Measurements from ENCODE around the gene NT5DC3. TPM values are rescaled to one million over a fixed set of nuclear protein-coding genes. Genes with fewer than 3 reads are reported as not detected.

Gene NT5DC3
- total and polyA plus RNA-seq, 4 donors = 1.3 to 9.0 (median 4.4) TPM

DNA sequence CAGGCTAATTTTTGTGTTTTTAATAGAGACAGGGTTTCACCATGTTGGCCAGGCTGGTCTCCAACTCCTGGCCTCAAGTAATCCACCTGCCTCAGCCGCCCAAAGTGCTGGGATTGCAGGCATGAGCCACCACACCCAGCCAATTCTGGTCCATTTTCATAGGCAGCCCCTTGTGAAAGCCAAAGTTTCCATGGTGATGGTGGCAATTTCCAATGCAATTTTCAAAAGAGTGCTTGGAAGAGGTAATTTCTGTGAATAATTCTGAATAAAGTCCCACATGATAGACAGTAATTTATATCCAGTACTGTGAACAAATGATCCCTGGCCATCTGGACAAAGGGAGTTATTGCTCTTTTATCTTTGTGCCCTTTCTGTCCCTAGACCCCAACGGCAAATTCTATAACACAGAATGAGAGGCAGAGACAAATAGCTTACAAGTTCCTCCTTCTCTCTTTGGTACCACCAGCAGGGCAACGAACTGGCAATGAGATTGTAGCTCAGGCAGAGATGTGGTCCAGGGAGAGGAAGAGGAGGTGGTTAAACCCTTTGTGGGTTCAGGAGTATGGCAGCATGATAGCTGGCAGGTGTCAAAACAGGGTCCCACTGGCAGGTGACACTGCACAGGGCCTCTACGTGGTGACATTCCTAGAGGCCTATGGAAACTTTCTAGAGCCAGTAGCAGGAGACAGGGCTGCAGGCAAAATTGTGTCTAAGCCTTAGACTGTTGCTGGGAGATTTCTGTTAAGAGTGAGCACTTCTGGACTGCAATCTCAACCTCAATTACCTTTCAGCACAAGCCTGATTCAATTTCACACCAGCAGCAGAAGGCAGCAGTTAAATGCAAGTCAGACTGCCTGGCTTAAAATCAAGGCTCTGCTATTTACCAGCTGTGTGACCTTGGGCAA, 46.5 kb downstream of the NT5DC3 start (continued):
- TF ChIP-seq, protein P1, sequence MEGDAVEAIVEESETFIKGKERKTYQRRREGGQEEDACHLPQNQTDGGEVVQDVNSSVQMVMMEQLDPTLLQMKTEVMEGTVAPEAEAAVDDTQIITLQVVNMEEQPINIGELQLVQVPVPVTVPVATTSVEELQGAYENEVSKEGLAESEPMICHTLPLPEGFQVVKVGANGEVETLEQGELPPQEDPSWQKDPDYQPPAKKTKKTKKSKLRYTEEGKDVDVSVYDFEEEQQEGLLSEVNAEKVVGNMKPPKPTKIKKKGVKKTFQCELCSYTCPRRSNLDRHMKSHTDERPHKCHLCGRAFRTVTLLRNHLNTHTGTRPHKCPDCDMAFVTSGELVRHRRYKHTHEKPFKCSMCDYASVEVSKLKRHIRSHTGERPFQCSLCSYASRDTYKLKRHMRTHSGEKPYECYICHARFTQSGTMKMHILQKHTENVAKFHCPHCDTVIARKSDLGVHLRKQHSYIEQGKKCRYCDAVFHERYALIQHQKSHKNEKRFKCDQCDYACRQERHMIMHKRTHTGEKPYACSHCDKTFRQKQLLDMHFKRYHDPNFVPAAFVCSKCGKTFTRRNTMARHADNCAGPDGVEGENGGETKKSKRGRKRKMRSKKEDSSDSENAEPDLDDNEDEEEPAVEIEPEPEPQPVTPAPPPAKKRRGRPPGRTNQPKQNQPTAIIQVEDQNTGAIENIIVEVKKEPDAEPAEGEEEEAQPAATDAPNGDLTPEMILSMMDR (IDR thresholded peaks at IDR 0.05; ENCODE audit: low read depth, low read length, missing input control) = no peak
- TF ChIP-seq JUND (IDR thresholded peaks at IDR 0.05) = no peak
- TF ChIP-seq, protein P2, sequence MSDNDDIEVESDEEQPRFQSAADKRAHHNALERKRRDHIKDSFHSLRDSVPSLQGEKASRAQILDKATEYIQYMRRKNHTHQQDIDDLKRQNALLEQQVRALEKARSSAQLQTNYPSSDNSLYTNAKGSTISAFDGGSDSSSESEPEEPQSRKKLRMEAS (IDR thresholded peaks at IDR 0.05) = no peak
- TF ChIP-seq YY1 (IDR thresholded peaks at IDR 0.05) = no peak
- no peak for TF ChIP-seq TAF1 (conservative IDR thresholded peaks at IDR 0.05)
- TF ChIP-seq FOXA2 (IDR thresholded peaks at IDR 0.05) = no peak
- TF ChIP-seq GABPA (IDR thresholded peaks at IDR 0.05 in 1 of 2, conservative IDR thresholded peaks at IDR 0.05 in 1 of 2) = no peak
- TF ChIP-seq HNF4G (IDR thresholded peaks at IDR 0.05) = no peak
- TF ChIP-seq NR2F2 (IDR thresholded peaks at IDR 0.05) = no peak
- TF ChIP-seq, protein P3, sequence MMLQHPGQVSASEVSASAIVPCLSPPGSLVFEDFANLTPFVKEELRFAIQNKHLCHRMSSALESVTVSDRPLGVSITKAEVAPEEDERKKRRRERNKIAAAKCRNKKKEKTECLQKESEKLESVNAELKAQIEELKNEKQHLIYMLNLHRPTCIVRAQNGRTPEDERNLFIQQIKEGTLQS (IDR thresholded peaks at IDR 0.05) = no peak

DNA sequence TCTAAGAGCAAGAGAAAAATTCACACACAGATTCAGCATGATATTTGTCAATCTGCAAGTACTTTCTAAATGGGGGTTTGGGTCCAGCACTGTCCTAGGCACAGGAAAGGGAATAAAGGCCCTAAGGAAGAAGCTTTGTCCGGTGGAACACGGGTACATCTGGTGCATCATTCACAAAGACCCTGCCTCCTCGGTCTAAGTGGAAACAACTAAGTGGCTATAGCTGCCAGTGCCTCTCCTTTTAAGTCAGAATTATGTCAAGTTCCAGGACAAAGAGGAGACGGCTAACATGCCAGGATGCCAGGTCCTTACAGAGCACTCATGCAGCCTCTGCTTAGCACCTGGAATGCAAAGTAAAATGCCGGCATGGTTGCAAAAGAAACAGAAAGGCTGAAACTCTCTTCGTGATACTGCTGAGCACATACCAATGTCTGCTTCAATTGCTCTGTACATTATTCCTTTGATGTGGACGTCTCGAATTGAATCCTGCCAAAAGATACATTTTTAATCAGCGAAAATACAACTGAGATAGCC, 47.5 kb downstream of the NT5DC3 start:
- Histone ChIP-seq H3K36me3 (ENCODE audit: control insufficient read depth in 4 of 4, insufficient read depth in 3 of 4, low read depth in 1 of 4, low read length in 3 of 4) (peaks cover 3 to 25% (median 17%) of the 10 kb centered on the region in 4 donors), H3K27ac (ENCODE audit: low read depth in 1 of 2, low read length in 2 of 2) (no peak overlapping the region), H3K4me3 (ENCODE audit: low read depth in 1 of 3, low read length in 3 of 3) (no peak overlapping the region), H3K9me3 (ENCODE audit: control insufficient read depth in 4 of 4, low read length in 3 of 4) (no peaks in the 10 kb centered on the region), H3K4me1 (ENCODE audit: control insufficient read depth in 4 of 4, insufficient read depth in 4 of 4, low read length in 3 of 4) (no peaks in the 10 kb centered on the region), H3K27me3 (ENCODE audit: control insufficient read depth in 4 of 4, insufficient read depth in 4 of 4, low read length in 3 of 4) (no peaks in the 10 kb centered on the region), H3K9ac (ENCODE audit: low read depth in 1 of 2, low read length in 2 of 2) (no peak overlapping the region)
- DNase-seq (ENCODE audit: low spot score) = no peak
- TF ChIP-seq HNF4G (IDR thresholded peaks at IDR 0.05) (no peak), TAF1 (conservative IDR thresholded peaks at IDR 0.05) (no peak), RAD21 (IDR thresholded peaks at IDR 0.05) (no peak), JUND (IDR thresholded peaks at IDR 0.05) (no peak), HNF4A (conservative IDR thresholded peaks at IDR 0.05) (no peak), GABPA (IDR thresholded peaks at IDR 0.05 in 1 of 2, conservative IDR thresholded peaks at IDR 0.05 in 1 of 2) (no peak)
- 85% methylated on average over 9 of the region's 9 CpGs for WGBS

DNA sequence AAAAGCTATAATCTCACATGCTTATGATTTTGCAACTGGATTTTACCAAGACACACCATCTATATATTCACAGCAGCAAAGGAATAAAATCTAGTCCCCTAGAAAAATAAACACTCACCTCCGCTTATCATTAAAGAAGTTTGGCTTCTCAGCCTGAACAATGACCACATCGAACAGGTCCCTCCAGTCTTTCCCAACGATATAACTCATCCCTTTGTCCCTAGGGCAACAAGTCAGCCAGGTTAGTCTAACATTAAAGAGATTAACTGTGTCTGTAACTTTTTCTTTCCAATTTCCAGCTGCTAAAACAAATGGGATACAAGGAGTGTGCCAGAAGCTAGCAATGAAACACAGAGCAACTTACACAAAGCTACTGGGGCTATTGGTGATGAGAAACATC, 48.0 kb downstream of the NT5DC3 start:
- Histone ChIP-seq H3K9ac (ENCODE audit: low read depth in 1 of 2, low read length in 2 of 2) (no peak overlapping the region), H3K4me3 (ENCODE audit: low read depth in 1 of 3, low read length in 3 of 3) (no peak overlapping the region), H3K27ac (ENCODE audit: low read depth in 1 of 2, low read length in 2 of 2) (no peak overlapping the region), H3K27me3 (ENCODE audit: control insufficient read depth in 4 of 4, insufficient read depth in 4 of 4, low read length in 3 of 4) (no peaks in the 10 kb centered on the region), H3K4me1 (ENCODE audit: control insufficient read depth in 4 of 4, insufficient read depth in 4 of 4, low read length in 3 of 4) (no peaks in the 10 kb centered on the region), H3K9me3 (ENCODE audit: control insufficient read depth in 4 of 4, low read length in 3 of 4) (no peaks in the 10 kb centered on the region), H3K36me3 (ENCODE audit: control insufficient read depth in 4 of 4, insufficient read depth in 3 of 4, low read depth in 1 of 4, low read length in 3 of 4) (peaks cover 4 to 22% (median 15%) of the 10 kb centered on the region in 4 donors)
- WGBS = 51% methylated on average over 3 of the region's 3 CpGs
- no peak for DNase-seq (ENCODE audit: low spot score)
- TF ChIP-seq GABPA (IDR thresholded peaks at IDR 0.05 in 1 of 2, conservative IDR thresholded peaks at IDR 0.05 in 1 of 2) (no peak), HNF4A (conservative IDR thresholded peaks at IDR 0.05) (no peak), FOXA1 (IDR thresholded peaks at IDR 0.05) (no peak), EGR1 (IDR thresholded peaks at IDR 0.05; ENCODE audit: low read depth in 2 of 2) (no peak), RXRA (IDR thresholded peaks at IDR 0.05) (no peak), SP1 (IDR thresholded peaks at IDR 0.05) (no peak), JUND (IDR thresholded peaks at IDR 0.05) (no peak), NR2F2 (IDR thresholded peaks at IDR 0.05) (no peak), TAF1 (conservative IDR thresholded peaks at IDR 0.05) (no peak), RAD21 (IDR thresholded peaks at IDR 0.05) (no peak), YY1 (IDR thresholded peaks at IDR 0.05) (no peak)
- TF ChIP-seq, protein P2 (IDR thresholded peaks at IDR 0.05) = no peak
- TF ChIP-seq, protein P4, sequence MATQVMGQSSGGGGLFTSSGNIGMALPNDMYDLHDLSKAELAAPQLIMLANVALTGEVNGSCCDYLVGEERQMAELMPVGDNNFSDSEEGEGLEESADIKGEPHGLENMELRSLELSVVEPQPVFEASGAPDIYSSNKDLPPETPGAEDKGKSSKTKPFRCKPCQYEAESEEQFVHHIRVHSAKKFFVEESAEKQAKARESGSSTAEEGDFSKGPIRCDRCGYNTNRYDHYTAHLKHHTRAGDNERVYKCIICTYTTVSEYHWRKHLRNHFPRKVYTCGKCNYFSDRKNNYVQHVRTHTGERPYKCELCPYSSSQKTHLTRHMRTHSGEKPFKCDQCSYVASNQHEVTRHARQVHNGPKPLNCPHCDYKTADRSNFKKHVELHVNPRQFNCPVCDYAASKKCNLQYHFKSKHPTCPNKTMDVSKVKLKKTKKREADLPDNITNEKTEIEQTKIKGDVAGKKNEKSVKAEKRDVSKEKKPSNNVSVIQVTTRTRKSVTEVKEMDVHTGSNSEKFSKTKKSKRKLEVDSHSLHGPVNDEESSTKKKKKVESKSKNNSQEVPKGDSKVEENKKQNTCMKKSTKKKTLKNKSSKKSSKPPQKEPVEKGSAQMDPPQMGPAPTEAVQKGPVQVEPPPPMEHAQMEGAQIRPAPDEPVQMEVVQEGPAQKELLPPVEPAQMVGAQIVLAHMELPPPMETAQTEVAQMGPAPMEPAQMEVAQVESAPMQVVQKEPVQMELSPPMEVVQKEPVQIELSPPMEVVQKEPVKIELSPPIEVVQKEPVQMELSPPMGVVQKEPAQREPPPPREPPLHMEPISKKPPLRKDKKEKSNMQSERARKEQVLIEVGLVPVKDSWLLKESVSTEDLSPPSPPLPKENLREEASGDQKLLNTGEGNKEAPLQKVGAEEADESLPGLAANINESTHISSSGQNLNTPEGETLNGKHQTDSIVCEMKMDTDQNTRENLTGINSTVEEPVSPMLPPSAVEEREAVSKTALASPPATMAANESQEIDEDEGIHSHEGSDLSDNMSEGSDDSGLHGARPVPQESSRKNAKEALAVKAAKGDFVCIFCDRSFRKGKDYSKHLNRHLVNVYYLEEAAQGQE (IDR thresholded peaks at IDR 0.05) = no peak
- TF ChIP-seq, protein P5, sequence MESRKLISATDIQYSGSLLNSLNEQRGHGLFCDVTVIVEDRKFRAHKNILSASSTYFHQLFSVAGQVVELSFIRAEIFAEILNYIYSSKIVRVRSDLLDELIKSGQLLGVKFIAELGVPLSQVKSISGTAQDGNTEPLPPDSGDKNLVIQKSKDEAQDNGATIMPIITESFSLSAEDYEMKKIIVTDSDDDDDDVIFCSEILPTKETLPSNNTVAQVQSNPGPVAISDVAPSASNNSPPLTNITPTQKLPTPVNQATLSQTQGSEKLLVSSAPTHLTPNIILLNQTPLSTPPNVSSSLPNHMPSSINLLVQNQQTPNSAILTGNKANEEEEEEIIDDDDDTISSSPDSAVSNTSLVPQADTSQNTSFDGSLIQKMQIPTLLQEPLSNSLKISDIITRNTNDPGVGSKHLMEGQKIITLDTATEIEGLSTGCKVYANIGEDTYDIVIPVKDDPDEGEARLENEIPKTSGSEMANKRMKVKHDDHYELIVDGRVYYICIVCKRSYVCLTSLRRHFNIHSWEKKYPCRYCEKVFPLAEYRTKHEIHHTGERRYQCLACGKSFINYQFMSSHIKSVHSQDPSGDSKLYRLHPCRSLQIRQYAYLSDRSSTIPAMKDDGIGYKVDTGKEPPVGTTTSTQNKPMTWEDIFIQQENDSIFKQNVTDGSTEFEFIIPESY (IDR thresholded peaks at IDR 0.05) = no peak
